GM21447 (cell line): ENCODE data around the gene SLC24A4.

Experiments used
- ATAC-seq: cut with Tn5 transposase; IDR thresholded peaks from one replicate; pipeline ENCODE4 v1.9.1; 2021; ENCODE audit not compliant: unreplicated experiment

Gene SLC24A4

DNA sequence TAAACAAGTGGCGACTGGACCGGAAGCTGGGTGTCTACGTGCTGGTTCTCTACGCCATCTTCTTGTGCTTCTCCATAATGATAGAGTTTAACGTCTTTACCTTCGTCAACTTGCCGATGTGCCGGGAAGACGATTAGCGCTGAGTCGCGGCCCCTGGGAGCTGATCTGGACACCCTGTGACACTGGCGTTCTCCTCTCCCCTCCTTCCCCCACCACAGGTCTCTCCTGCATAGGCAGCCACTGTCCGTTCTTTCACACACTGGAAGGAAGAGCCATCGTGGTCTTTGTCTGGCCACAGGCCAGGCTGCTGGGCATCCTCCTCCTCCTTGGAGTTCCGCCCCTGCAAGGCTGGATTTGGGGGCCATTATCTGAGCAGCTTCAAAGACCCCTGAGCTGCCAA, 170.5 kb downstream of the SLC24A4 start:
- no peak for ATAC-seq

DNA sequence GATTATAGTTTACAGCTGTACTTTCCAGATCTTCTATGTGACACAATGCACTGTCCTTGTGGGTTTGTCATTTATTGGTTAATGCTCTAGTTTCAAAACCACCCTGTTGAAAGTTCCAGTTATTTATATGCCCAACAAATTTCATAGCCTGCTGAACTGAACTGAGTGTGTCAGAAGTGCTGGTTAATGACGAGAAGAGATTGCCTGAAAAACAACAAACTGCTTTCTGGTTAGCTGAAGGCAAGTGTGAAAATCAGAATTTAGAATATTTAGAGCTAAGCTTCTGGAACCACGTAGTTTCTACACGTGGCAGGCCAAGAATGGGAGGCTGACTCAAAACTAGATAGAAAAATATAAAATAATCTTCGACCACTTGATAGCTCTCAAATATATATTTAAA, 171.5 kb downstream of the SLC24A4 start:
- peak; percentile 51 for ATAC-seq

DNA sequence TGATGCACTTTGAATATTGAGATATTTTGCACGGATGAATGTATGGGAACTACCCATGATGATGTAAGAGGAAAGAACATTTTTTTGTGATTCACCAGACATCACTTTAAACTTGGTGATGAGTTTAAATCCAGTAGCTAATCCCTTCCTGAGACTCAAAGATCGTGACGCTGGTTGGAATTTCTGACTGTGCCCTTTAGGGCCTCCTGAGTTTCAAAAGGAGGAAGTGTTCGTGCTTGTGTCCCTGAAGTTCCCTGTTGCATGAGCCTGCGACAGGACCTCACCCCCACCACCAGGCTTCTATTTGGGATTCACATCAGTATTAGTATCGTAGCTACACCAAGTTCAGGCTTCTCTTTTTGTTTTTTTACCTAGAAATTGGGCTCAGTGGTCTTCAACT, 172.1 kb downstream of the SLC24A4 start:
- ATAC-seq, result no peak

DNA sequence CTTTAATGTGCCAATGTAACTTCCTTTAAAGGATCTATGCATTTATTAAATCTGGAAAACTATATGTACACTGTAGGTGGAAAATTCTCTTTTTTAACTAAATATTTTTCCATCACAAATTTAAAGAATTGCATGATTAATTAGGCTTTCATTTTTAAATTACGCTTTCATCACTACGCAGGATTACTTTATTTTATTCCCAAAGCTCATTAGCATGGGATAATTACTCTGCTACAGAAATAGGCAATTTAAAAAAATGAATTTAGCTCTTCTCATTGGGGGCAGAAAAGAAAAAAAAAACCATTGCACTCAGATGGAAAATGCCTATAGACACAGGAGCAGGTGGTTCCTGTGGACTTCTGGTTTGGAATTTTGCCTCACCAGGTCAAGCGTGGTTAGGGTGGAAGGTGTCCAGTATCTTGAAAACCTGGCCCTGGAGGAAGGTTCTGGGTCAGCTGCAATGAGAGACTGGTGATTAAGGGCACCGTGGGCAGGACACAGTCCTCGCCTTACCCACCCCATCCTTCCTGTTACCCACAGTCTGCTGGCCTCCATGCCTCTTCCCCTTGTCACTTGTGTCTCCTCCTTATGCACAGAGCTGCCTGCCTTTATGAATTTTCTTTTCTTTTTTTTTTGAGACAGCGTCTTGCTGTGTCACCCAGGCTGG, 173.4 kb downstream of the SLC24A4 start:
- no peak for ATAC-seq

DNA sequence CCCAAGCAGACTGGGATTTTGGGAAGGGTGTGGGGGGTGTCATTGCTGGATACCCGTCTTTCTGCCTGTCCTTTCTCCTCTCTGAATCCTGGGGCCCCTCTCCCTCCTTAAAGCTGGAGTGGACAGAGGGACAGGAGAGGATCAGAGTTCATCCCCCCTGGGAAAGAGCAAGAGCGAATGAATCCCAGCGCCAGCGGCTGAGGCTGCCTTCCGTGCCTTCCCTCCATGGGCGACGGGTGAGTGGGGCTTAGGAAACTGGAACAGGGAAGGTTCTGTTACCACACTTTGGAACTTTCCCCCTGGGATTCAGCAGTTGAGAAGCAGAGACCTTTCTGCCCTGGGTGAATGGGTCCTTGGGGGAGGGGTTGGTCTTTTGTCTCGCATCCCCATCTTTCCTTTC, 174.4 kb downstream of the SLC24A4 start:
- no peak for ATAC-seq

DNA sequence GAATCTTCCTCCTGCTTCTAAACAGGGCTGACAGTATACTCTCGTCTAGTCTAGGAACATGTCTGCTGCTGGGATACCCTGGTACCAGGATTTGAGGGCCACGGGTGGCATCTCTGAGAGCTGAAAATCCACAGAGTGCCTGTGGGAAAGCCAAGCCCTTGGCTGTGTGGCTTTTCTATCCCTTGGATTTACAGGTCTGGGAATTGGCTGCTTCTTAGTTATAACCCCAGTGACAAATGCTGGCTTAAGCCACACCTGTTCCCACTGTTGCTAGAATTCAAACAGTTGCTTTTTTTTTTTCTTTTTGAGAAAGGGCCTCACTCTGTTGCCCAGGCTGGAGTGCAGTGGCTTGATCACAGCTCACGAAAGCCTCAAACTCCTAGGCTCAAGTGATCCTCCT, 176.3 kb downstream of the SLC24A4 start:
- no peak for ATAC-seq

DNA sequence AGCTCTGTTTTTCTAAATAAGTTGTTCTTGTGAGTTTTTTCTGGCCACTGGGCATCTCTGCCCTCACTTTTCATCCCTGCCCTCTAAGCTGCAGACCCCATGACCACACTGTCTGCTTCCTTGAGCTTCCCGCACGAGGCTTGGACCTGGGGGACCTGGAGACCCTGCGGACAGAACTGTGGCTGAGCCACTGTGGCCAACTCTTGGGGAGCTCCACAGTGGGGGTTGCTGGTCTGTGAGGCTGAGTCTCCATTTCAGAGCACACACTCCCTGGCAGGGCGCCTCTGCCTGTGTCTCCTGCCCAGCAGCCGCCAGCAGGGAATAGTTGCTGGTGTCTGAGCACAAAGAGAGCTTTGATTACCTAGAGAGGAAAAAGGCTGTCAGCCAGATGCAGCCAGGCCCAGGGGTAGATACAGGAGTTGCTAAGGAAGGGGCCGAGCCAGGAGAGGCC, 177.6 kb downstream of the SLC24A4 start:
- ATAC-seq, result no peak

DNA sequence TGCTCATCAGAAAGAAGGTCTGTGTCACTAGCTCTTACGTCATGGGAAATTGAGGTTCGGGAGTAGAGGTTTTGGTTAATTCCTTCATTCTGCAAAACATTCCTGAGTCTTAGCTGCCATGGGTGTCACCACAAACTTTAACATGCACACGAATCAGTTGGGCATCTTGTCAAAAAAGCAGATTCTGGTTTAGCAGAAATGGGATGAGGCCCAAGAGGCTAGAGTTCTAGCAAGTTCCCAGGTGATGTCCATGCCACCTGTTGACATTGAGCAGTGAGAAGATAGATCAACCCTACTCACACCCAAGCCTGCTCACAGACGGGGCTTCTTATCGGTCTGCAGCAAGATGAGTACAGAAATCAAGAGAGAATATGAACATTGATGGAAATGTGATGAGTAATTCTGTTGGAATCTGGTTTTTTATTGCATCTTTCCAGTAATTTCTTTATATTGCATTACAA, 179.0 kb downstream of the SLC24A4 start:
- no peak for ATAC-seq

DNA sequence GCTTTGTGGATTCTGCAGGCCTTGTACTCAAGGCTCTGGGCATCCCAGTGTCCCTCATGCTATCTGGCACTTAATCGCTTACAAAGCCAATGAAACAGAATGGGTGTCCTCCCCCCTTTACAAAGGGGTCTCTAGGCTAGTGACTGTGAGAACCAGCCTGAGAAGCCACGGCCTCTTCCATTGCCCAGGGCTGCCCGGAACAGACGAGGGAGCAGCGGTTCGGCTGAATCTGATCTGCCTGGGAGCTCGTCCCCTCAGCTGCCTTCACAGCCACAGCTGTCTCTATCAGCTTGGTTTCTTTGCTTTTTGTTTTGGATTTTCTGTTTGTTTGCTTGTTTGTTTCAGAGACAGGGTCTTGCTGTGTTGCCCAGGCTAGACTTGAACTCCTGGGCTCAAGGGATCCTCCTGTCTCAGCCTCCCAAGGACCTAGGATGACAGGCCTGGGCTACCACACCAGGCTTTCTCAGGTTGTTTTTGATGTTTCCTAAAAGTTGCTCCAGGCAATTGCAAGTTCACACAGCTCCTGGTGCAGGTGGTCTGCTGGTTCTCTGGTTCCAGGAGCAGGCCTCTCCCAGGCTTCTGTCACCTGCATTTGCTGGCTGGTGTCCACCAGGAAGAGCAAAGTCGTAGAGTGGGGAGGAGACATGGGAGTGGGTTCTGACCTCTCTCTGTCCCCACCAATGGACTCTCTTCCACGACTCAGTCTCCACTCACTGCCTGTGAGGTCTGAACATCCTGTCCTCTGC, 179.7 kb downstream of the SLC24A4 start:
- no peak for ATAC-seq

DNA sequence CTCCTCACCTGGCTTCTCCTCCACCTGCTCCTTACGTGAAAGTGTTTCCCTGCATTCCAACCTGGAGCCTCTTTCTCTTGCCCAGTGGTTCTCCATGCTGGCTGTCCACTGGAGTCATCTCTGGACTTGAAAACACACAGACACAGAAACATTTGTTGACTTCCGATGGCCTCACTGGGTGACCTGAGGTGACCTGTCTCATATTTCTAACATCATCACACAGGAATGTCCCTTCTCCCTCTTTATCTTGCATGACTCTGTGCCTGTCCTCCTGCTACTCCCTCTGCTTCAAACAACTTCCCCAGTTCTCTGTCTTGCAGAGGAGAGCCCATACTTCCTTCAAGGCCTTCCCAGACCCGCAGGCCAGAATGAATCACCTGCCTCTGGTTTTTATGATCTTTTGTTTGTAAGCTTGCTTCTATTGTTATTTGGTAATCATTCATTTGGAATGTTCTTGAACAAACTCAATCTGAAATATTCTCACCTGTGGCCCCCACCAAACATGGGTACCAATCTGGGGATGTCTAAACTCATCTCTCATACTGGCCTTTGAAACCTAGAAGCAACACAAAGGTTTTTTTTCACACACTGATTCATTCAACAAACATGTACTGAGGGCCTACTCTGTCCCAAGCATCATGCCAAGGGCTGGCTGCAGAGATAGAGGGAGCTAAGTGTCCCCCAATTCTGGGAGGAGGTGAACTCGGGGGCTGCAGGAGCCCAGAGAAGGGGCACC, 181.0 kb downstream of the SLC24A4 start:
- ATAC-seq, result no peak

DNA sequence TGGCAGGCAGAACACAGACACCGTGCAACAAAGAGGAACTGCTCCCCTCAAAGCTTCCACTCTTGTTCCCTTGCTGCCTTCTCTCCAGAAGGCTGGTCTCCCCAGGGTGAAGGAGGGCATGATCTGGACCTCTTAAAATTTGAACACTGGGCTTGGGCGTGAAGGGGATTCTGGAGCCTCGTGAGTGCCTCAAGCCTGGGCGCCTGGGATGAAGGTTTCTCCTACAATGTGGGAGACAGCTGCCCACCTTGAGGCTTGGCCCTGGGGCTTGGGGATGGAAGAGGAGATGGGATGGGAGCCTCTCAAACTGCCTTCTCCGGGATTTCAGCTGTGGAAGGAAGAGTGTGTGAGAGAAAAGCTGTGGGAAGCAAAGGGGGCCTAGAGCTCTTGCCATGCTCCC, 182.9 kb downstream of the SLC24A4 start:
- no peak for ATAC-seq

DNA sequence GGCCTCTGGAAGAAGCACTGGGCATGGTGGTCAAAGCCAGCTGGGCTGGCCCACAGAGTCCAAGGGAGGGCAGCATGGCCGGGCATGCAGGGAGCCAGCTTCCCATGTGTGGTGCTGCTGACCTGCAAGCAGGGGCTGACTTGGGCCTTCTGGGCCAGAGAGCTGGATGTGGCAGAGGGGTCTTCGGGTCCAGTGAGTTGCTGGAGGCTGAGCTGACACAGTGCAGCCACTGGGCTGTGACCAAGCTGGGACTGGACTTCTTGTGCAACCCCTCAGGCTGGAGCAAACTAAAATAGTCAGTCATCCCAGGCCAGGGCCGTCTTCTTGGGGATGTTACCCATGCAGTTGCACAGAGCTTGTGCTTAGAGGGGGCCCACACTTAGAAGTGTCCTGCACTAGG, 183.3 kb downstream of the SLC24A4 start:
- no peak for ATAC-seq

DNA sequence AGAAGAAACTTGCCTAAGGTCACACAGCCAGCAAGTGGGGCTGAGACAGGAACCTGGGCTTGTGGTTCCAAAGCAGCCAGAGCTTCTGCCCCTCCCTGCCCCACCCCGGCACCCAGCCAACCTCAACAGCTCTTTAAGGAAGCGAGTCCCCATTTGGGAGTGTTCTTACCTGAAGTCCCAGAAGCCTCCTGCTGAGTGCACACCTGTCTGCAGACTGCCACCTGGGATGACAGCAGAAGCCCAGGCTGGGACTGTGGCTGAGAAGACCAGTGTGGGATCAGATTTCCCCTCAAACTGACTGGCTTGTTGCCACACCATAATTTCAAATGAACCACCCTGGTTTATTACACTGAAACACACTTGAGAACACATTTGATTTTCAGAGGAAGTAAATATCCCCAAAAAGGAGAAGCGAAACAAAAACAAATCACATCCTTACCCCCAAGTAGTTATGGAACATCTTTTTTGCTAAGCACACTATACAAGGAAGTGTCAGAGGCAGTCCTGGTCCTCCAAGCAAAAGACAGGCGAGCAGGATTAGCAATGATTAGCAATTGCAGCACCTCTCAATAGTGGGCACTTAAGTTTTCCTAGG, 184.3 kb downstream of the SLC24A4 start:
- peak; percentile 62 for ATAC-seq

DNA sequence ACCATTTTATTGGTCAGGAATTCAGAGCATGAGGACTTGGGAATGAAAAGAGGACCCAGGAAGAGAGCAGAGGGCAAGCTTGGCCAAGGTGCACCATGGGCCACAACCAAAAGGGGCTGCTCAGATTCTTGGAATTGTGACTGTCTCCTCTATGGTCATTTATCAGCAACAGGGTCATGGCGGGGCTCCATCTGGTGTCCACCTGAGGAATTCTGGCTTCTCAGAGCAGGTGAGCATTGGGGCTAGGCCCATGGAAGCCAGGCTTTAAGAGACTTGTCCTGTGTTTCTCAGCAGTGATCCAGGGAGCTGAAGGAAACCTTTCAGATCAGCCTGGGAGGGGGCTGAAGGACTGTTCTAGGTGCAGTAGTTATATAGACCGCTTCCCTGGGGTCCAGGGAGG, 188.0 kb downstream of the SLC24A4 start:
- ATAC-seq, result no peak

DNA sequence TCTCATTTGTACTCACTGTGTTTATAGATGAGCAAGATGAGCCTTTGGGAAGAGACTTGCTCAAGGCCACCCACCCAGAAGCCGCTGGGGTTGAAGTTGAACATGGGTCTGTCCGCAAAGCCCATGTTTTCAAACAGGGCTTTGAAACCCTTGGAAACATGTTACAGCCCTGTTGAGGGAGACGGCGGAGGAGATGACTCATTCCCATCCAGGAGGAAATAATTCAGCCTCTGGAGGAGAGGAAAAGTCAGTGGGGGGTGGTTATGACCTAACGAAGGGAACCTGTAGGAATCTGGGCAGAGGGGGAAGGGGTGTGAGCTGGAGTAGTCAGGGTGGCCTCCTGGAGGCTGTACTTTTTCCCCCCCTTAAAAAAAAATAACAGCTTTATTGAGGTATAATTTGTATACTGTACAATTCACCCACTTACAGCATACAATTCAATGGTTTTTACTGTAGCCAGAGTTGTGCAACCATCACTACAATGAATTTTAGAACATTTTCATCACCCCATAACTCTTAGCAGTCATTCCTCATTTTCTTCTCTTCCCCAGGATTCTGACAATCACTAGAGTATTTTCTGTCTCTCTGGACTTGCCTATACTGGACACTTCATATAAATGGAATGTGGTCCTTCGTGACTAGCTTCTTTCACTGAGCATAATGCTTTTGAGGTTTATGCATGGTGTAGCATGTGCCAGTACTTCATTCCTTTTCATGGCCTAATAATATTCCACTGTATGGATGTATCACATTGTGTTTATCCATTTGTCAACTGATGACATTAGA, 188.7 kb downstream of the SLC24A4 start:
- no peak for ATAC-seq

DNA sequence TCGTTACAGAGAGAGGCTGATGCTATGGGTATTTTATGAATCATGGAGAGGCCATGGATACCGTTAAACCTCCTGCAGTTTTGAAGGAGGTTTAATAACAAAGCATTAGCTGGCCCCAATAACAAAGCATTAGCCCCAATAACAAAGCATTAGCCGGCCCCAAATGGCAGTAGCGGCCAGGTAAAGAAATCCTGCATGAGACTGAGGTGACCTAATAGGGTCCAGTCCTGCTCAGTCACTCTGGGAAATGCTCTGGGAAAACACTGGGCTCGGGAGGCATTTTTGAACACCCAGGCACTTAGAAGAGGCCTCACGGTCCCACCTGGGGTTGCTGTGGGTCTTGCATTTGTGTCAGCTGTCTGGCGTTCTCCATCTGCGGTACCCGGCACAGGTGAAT, 189.8 kb downstream of the SLC24A4 start:
- ATAC-seq, result no peak

DNA sequence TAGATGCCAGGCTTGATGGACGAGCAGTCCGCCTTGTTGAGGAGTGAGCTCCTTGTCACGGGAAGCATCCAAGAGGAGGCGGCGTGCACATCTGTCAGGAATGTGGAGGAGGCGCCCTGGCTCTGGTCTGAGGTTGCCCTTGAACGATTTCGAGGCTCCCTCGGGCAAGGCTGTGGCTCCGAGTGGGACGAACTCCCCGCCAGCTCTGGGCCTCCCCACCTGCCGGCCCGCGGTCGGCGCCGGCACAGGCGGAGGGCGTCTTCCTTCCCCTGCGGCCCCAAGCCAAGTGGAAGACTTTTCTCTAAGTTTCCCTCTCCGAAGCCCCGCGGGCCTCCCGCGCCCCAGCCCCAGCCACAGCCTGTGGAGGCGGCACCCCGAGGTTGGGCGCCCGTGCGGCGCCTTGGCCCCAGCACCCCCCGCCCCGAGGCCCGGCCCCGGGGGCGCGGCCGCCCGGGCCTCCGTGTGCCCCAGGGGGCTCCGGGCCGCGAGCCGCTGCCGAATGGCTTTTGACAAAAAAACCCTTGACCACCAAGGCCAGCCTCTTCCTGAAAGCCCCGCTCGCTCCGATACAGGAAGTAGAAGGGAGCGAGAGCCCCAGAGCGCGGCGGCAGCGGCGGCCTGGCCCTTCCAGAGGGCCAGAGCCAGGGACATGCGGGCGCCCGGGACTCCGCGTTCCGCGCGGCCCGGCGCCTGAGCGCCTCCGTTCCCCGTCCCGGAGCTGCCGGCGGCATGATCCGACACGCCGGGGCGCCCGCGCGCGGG, 190.4 kb downstream of the SLC24A4 start, which contains the start of gene RIN3:
Gene RIN3 (plus strand): TSS at position 578 of the 762 bp plus-strand sequence. CDS start 152 bp downstream, at position 730.
- ATAC-seq, result peak; percentile 62

DNA sequence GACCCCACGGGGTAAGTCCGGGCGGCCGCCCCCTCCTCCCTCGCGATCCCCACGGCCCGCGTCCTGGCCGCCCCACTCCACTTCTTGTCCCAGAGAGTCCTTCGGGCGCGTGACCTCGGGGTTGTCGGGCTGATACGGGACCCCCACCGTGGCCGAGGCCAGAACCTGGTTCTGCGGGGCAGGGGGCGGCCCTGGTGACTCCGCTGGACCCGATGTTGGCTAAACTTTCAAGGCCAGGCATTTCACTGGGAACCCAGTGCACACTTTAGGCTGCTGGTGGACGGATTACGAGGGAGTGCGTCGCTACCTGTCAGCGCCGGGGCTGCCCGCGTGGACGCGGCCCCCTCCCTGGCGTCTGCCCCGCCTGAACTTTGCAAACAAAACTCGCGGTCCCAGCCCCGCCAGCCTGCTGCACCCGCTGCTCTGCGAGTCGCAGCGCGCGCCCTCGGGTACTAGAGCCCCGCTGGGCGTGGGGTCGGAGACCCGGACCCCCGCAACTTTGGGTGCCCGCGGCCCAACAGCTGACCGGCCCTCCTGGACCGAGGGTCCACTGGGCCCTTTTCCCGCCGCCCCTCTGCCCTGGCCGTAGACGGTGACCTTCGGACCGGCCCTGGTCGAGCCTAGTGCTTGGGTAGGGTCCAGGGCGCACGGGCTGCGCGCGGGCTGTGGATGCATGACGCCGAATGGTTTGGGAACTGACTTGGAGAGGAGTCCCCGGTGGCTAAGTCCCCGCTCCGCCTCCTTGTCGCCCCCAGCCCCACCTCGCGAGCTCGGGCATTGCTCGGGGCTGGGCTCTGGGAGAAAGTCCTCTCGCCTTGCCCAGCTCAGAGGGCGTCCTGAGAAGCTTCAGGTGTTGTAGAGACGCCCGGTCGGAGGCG, 191.2 kb downstream of the SLC24A4 start:
- peak; percentile 33 for ATAC-seq
